A673 (cell line): Measurements from ENCODE around the gene PECR. TPM values are rescaled to one million over a fixed set of nuclear protein-coding genes. Genes with fewer than 3 reads are reported as not detected.

Experiments used
- BruUV-seq: library from RNA; stranded (reverse); fragments of 400-500 nt; replicated peaks from 2 replicates; lab custom pipeline; 2021; lab: Mats Ljungman, UMichigan
- CTCF ChIA-PET: fragments of 300-600 bp; sonication (Branson Sonifier 250); formaldehyde crosslinking; loops from one replicate; lab custom pipeline; 2022; ENCODE audit warnings: antibody characterized with exemption; lab: Charles Lee
- POLR2A ChIA-PET: fragments of 300-600 bp; sonication (Branson Sonifier 250); formaldehyde crosslinking; loops from one replicate; lab custom pipeline; 2022; ENCODE audit warnings: antibody characterized with exemption; ENCODE audit not compliant: low non-redundant PET; lab: Charles Lee
- DNase-seq: peaks from one replicate; pipeline ENCODE4 v3.0.0-alpha.2; 2015; ENCODE audit warnings: low spot score
- H3K27ac ChIP-seq: fragments of 200-600 bp; sonication (generic); 2 replicates; pipeline ENCODE4 v1.5.1; 2016; ENCODE audit warnings: mixed run types, low read depth, mild to moderate bottlenecking, mixed read lengths, antibody characterized with exemption, low read length; ENCODE audit not compliant: poor library complexity, severe bottlenecking
- H3K27me3 ChIP-seq: fragments of 200-600 bp; sonication (generic); replicated peaks from 2 replicates; pipeline ENCODE4 v1.6.1; 2017; ENCODE audit warnings: mixed run types, low read depth, mild to moderate bottlenecking, mixed read lengths, antibody characterized with exemption, low read length; ENCODE audit not compliant: insufficient read depth, poor library complexity
- H3K36me3 ChIP-seq: fragments of 200-600 bp; sonication (generic); 2 replicates; pipeline ENCODE4 v1.6.1; 2016; ENCODE audit warnings: mixed run types, mild to moderate bottlenecking, mixed read lengths, antibody characterized with exemption, low read length; ENCODE audit not compliant: insufficient read depth, poor library complexity, severe bottlenecking
- H3K4me1 ChIP-seq: fragments of 200-600 bp; sonication (generic); 2 replicates; pipeline ENCODE4 v1.6.1; 2017; ENCODE audit warnings: mixed run types, mild to moderate bottlenecking, mixed read lengths, antibody characterized with exemption, low read length; ENCODE audit not compliant: insufficient read depth, poor library complexity, severe bottlenecking
- H3K4me3 ChIP-seq: fragments of 200-600 bp; sonication (generic); 2 replicates; pipeline ENCODE4 v1.5.1; 2016; ENCODE audit warnings: low read depth, mixed run types, mild to moderate bottlenecking, mixed read lengths, low read length; ENCODE audit not compliant: poor library complexity, severe bottlenecking
- H3K9me3 ChIP-seq: fragments of 200-600 bp; sonication (generic); 2 replicates; pipeline ENCODE4 v1.6.1; 2016; ENCODE audit warnings: mixed run types, low read depth, mild to moderate bottlenecking, mixed read lengths, antibody characterized with exemption, low read length; ENCODE audit not compliant: poor library complexity, severe bottlenecking
- EZH2 ChIP-seq: fragments of 200-600 bp; sonication (generic); IDR thresholded peaks from 2 replicates; pipeline ENCODE4 v1.6.1; 2017; ENCODE audit warnings: borderline replicate concordance, low read depth, mild to moderate bottlenecking, mixed read lengths, antibody characterized with exemption, low read length; ENCODE audit not compliant: poor library complexity, severe bottlenecking
- intact Hi-C: fragments of 100-400 bp; cut with micrococcal nuclease; formaldehyde crosslinking; loops from one replicate; pipeline ENCODE4 v1.10.0; 2022; ENCODE audit not compliant: unreplicated experiment
- total RNA-seq: library from RNA; stranded (reverse); gene quantifications from 2 replicates; pipeline ENCODE4 v1.2.3, GENCODE V29; 2021
- TF ChIP-seq, protein P1 (sequence below): fragments of 300-800, 200-600 bp; sonication (generic); conservative IDR thresholded peaks from 2 replicates; pipeline ENCODE4 v1.5.1; 2017; ENCODE audit warnings: low read depth, mild to moderate bottlenecking, antibody characterized with exemption, low read length, moderate library complexity, mixed read lengths

The PECR gene
- total RNA-seq, 1 experiment from 2014 or later, result 19.7 TPM

DNA sequence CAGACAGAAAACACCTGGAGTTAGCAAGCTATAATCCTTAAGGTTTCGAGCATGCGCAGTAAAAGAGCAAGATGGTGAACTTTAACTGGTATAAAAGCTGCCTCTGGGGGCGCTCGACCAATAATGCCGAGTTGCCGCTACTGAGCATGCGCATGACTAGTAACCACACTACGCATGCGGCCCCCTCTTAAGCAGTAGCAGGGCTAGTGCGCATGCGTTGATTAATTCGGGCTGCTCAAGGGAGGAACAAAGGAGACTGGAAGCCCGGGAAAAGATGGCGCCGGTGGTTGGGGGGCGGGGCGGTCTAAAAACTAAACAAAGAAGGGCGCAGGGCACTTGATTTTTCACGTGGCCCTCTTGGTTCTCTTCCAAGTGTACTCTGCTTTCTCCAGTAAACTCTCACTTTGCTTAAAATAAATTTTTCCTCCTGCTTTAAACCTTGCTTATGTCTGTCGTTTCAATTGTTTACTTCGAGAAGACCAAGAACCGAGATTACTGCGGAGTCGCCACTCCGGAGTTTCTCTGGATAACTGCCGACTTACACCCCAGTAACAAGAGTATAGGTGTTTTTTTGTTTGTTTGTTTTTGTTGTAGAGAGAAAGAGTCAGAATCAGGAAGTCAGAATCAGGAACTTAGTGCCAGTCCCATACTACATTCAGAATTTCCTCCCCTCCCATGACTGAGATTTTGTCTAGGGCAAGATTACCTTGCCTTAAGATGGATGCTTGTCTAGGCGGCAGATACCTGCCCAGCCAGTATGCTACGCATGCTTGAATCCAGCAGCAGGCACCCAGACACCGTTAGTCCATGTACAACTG is 33.3 kb upstream of the PECR start:
- Histone ChIP-seq H3K27ac (peak overlapping the region; percentile 96), H3K4me3 (peak overlapping the region; percentile 51), H3K4me1 (peaks cover 72% of the 10 kb centered on the region), H3K9me3 (no peaks in the 10 kb centered on the region), H3K27me3 (no peaks in the 10 kb centered on the region), H3K36me3 (peaks cover 84% of the 10 kb centered on the region)
- TF ChIP-seq EZH2, result no peak
- TF ChIP-seq, protein P1, sequence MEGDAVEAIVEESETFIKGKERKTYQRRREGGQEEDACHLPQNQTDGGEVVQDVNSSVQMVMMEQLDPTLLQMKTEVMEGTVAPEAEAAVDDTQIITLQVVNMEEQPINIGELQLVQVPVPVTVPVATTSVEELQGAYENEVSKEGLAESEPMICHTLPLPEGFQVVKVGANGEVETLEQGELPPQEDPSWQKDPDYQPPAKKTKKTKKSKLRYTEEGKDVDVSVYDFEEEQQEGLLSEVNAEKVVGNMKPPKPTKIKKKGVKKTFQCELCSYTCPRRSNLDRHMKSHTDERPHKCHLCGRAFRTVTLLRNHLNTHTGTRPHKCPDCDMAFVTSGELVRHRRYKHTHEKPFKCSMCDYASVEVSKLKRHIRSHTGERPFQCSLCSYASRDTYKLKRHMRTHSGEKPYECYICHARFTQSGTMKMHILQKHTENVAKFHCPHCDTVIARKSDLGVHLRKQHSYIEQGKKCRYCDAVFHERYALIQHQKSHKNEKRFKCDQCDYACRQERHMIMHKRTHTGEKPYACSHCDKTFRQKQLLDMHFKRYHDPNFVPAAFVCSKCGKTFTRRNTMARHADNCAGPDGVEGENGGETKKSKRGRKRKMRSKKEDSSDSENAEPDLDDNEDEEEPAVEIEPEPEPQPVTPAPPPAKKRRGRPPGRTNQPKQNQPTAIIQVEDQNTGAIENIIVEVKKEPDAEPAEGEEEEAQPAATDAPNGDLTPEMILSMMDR, result peak; percentile 94
- ChIA-PET POLR2A (no interaction called here), CTCF (interaction anchor here (0.5 to 0.7 kb wide), 6 partner anchors 26 to 258 kb away, joined by 3 to 5 read pairs (median 4); no protein-coding TSS in a partner anchor)
- BruUV-seq, result no TSS peak
- DNase-seq, result peak; percentile 99
- intact Hi-C loops, result no loop called here

GRCh38 chr2:216114382-216114713 is 32.7 kb upstream of the PECR start:
- Histone ChIP-seq H3K27me3 (no peaks in the 10 kb centered on the region), H3K4me3 (no peak overlapping the region), H3K9me3 (no peaks in the 10 kb centered on the region), H3K4me1 (peaks cover 67% of the 10 kb centered on the region), H3K27ac (peak overlapping the region; percentile 57), H3K36me3 (peaks cover 78% of the 10 kb centered on the region)
- CTCF ChIA-PET, result interaction anchor here (0.5 to 0.7 kb wide), 5 partner anchors 26 to 231 kb away, joined by 3 to 5 read pairs (median 3); no protein-coding TSS in a partner anchor
- no TSS peak for BruUV-seq
- no peak for DNase-seq
- no peak for TF ChIP-seq EZH2
- TF ChIP-seq, protein P1, result no peak
- intact Hi-C loops, result no loop called here
- POLR2A ChIA-PET, result no interaction called here

DNA sequence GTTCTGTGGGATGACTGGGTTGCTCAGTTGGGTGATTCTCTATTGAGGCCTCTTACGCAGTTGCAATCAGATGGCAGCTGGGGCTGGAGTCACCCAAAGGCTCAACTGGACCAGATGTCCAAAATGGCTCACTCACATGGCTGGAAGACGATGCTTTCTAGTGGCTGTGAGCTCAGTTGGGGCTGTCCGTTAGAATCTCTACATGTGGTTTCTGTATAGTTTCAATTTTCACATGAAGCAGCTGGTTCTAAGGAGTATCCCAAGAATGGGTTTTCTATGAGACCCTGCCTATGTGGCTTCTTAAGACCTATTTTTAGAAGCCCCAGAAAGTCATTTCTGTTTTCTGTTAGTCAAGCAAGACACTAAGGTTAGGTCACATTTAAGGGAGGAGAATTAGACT is 32.0 kb upstream of the PECR start:
- POLR2A ChIA-PET, result interaction anchor here (0.7 kb wide), 1 partner anchor 11 kb away, joined by 3 read pairs; no protein-coding TSS in a partner anchor
- TF ChIP-seq, protein P1, result no peak
- TF ChIP-seq EZH2, result no peak
- Histone ChIP-seq H3K27me3 (no peaks in the 10 kb centered on the region), H3K36me3 (peaks cover 71% of the 10 kb centered on the region), H3K27ac (peak overlapping the region; percentile 57), H3K4me3 (no peak overlapping the region), H3K4me1 (peaks cover 61% of the 10 kb centered on the region), H3K9me3 (no peaks in the 10 kb centered on the region)
- CTCF ChIA-PET, result no interaction called here
- intact Hi-C loops, result no loop called here
- BruUV-seq, result no TSS peak
- DNase-seq, result no peak
